ENCODE data around the gene LETM1.

Gene LETM1

GRCh38 chr4:1823545-1823932 lies 32.4 kb downstream of the LETM1 start:
- DNase-seq = no peak

- no peak for DNase-seq
Observed at GRCh38 chr4:1822568-1823544, 33.1 kb downstream of the LETM1 start.

GRCh38 chr4:1821679-1822567 lies 34.0 kb downstream of the LETM1 start:
- no peak for DNase-seq

GRCh38 chr4:1819816-1820215 lies 36.1 kb downstream of the LETM1 start:
- no peak for DNase-seq

- DNase-seq = no peak
Observed at GRCh38 chr4:1819284-1819683, 36.7 kb downstream of the LETM1 start.

GRCh38 chr4:1815997-1816860 lies 39.7 kb downstream of the LETM1 start:
- DNase-seq = peak; percentile 25

GRCh38 chr4:1815096-1815996 lies 40.6 kb downstream of the LETM1 start:
- peak; percentile 13 for DNase-seq

- no peak for DNase-seq
Observed at GRCh38 chr4:1814453-1814852, 41.5 kb downstream of the LETM1 start.

GRCh38 chr4:1813915-1814314 lies 42.0 kb downstream of the LETM1 start:
- DNase-seq = no peak

GRCh38 chr4:1813231-1813630 lies 42.7 kb downstream of the LETM1 start:
- no peak for DNase-seq

GRCh38 chr4:1812720-1813119 lies 43.2 kb downstream of the LETM1 start:
- no peak for DNase-seq

GRCh38 chr4:1810765-1811164 lies 45.2 kb downstream of the LETM1 start:
- no peak for DNase-seq

GRCh38 chr4:1809754-1810502 lies 46.0 kb downstream of the LETM1 start:
- DNase-seq = peak; percentile 82

GRCh38 chr4:1808851-1809753 lies 46.9 kb downstream of the LETM1 start:
- no peak for DNase-seq

GRCh38 chr4:1808396-1808795 lies 47.6 kb downstream of the LETM1 start:
- DNase-seq = no peak

GRCh38 chr4:1807332-1807777 lies 48.6 kb downstream of the LETM1 start:
- no peak for DNase-seq

GRCh38 chr4:1806596-1807331 lies 49.2 kb downstream of the LETM1 start:
- no peak for DNase-seq

GRCh38 chr4:1806223-1806564 lies 49.8 kb downstream of the LETM1 start:
- DNase-seq = no peak
